Stimulated activated naive CD8-positive, alpha-beta T cell treated with anti-CD3 and anti-CD28 coated beads, Interleukin-15, amount 100 ng/mL, for 72 hours (primary cell): ENCODE data around the gene CRAT.

Experiments
- ATAC-seq: fragments of 150-1000 bp; cut with Tn5 transposase; 2 replicates; pipeline ENCODE4 v1.10.0; 2021; ENCODE audit warnings: mild to moderate bottlenecking, moderate library complexity
- DNase-seq, 2 donors: peaks; one replicate each; pipeline ENCODE4 v3.0.0; 2021 to 2022
- H3K27ac Mint-ChIP-seq, 2 donors: one replicate each; pipeline ENCODE4 v1.8.0; 2022; ENCODE audit warnings: mild to moderate bottlenecking in 2 of 2, mixed read lengths in 2 of 2, moderate library complexity in 2 of 2
- H3K27me3 Mint-ChIP-seq: one replicate; pipeline ENCODE4 v1.8.0; 2022; ENCODE audit warnings: mixed read lengths
- H3K4me1 Mint-ChIP-seq: one replicate; pipeline ENCODE4 v1.8.0; 2022; ENCODE audit warnings: mild to moderate bottlenecking, mixed read lengths
- H3K4me3 Mint-ChIP-seq, 2 donors: one replicate each; pipeline ENCODE4 v1.8.0; 2022; ENCODE audit warnings: mild to moderate bottlenecking in 2 of 2, mixed read lengths in 2 of 2, moderate library complexity in 1 of 2
- H3K9me3 Mint-ChIP-seq, 2 donors: one replicate each; pipeline ENCODE4 v1.8.0; 2022; ENCODE audit warnings: mixed read lengths in 2 of 2

Gene CRAT

DNA sequence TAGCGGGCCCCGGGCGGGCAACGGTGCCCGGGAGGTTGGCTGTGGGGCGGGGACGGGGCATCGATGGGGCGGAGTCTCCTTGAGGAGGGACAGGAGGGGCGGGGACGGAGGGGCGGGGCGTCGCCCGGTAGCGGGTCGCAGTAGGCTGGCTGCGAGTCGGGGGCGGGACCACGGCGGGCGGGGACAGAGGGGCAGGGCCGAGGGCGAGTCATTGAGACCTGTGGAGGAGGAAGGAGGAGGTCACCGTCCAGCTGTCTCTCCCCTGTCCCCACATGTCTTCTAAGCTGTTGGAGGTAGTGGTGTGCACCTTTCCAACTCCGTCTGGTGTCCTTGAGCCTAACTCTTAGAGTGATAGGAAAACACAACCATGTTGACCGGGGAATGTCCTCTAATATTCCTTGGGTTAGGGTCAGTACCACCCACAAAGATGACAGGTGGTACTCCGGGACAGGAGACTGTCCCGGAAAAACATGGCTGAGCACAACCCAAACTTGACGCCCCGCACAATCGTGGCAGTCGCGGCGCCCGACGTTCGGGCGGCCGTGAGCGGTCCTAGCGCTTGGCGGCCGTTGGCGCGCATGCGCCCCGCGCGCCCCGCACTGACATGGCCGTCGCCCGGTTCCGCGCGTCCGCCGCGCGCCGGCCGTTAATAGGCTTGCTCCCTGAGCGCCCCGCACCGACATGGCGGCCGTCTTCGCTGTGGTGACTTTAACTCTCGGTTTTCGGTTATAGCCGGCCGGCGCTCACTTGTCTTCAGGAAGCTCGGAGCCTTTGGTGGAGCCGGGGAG, at the start of gene CRAT, which contains the start of gene PTPA:
TSS of gene CRAT (minus strand) at position 54 of the 788 bp plus-strand sequence. CDS start 284 bp downstream, outside the sequence.
TSS of gene PTPA (plus strand) at position 676 of the 788 bp plus-strand sequence. CDS start 186 bp downstream, outside the sequence.
- peak within 1 kb of the TSS; percentile 98 for H3K27ac Mint-ChIP-seq
- no peaks in the 10 kb centered on the region for H3K27me3 Mint-ChIP-seq
- peak; percentile 91 for ATAC-seq
- DNase-seq, result peak; percentile 91 to 94
- peaks cover 45% of the 10 kb centered on the region for H3K4me1 Mint-ChIP-seq
- peak within 1 kb of the TSS; percentile 95 to 97 for H3K4me3 Mint-ChIP-seq
- H3K9me3 Mint-ChIP-seq, result no peaks in the 10 kb centered on the region

DNA sequence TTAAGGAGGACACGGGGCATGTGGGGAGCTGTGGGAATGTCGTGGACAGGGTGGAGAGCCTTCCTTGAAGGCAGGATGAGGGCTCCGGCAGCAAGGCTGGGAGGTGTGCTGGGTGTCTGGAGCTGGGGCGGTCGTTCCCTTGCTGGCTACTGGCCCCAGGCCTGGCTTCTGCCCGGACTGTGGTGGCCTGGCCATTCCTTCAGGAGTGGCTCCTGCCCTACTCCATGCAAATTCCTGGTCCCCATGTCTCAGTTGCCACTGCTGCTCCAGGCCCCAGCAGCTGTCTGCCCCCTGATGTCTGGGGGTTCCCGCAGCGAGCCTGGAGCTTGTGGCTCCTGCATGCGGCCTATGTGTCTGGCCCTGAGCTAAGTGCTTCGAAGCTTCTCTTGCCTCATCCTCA, 45.6 kb upstream of the CRAT start:
- DNase-seq (no peak), ATAC-seq (no peak)
- Mint-ChIP-seq H3K4me3 (no peak overlapping the region), H3K9me3 (no peaks in the 10 kb centered on the region), H3K4me1 (no peaks in the 10 kb centered on the region), H3K27me3 (no peaks in the 10 kb centered on the region), H3K27ac (no peak overlapping the region)

DNA sequence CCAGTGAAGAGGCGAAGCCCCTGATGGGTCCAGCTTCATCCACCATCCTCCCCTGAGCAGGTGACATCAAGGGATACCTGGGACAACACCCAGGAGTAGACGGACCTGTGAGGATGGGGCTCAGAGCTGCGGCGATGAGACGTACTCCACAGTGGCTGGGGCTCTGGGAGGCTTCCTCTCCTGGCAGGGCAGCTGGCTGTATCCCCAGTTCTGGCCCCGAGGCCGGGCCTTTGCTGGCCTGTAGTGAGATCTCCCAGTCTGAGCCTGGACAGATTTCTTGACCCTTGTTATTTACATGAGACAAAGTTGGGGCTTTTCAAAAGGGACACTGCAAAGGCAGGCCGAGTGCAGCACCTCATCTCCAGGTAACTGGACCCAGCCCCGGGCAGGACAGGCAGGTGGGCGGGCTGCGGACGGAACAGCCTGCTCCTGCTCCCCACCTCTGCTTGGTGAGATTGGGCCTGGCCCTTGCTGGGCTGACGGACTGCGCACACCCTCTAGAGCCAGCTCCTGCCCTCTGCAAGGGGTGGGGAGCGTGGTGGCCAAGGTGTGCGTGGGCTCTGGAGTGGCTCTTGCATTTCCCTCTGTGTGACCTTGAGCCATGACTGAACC, 44.4 kb upstream of the CRAT start:
- H3K4me1 Mint-ChIP-seq, result no peaks in the 10 kb centered on the region
- H3K27ac Mint-ChIP-seq, result no peak overlapping the region
- no peaks in the 10 kb centered on the region for H3K27me3 Mint-ChIP-seq
- H3K4me3 Mint-ChIP-seq, result no peak overlapping the region
- no peaks in the 10 kb centered on the region for H3K9me3 Mint-ChIP-seq
- ATAC-seq, result no peak
- DNase-seq, result no peak

DNA sequence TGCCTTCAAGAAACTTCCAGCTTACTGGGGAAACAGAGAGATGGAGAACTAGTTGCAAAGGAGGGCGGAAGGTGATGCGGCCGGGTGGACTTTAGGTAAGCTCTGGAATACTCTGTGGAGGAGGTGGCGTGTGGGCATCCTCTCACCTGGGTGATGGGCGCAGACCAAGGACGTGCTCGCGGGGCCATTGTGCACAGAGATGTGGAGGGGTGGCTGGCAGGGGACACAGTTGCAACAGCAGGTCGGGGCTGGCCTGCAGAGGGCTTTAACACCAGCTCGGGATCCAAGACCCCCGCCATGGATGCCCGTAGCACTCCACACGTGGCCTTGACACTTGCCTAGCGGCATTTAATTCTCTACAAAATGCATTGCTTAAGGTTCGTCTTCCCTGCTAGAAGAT, 40.9 kb upstream of the CRAT start:
- no peak for ATAC-seq
- no peak overlapping the region for H3K4me3 Mint-ChIP-seq
- H3K27me3 Mint-ChIP-seq, result no peaks in the 10 kb centered on the region
- no peaks in the 10 kb centered on the region for H3K9me3 Mint-ChIP-seq
- H3K27ac Mint-ChIP-seq, result peak overlapping the region in 1 of 2 donors; percentile 71
- peaks cover 4% of the 10 kb centered on the region for H3K4me1 Mint-ChIP-seq
- no peak for DNase-seq

DNA sequence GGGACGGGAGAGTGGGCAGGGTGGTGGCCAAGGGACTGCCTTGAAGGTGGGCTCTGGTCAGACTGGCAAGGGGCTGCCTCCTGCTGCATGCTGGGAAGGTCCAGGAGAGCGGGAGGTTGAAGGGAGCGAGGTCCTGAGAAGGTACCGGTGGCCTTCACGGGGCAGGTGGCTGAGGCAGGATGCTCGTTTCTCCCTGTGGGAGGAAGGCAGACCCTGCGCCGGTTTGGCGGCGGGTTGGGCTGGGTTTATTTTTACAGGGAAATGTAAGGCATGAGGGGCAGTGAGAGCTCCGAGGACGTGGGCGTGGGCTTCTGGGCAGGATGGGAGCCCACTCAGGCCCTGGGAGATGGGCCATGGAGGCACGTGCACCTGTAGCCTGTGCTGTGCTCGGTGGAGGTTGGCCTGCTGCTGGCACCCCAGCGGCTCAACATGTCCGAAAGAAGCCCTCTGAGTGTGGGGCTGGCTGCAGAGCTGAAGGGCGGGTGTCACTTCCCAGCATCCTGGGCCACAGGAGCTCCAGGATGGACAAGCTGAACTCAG, 40.1 kb upstream of the CRAT start:
- Mint-ChIP-seq H3K27me3 (no peaks in the 10 kb centered on the region), H3K4me1 (peaks cover 4% of the 10 kb centered on the region), H3K9me3 (no peaks in the 10 kb centered on the region), H3K4me3 (no peak overlapping the region), H3K27ac (no peak overlapping the region)
- no peak for DNase-seq
- ATAC-seq, result no peak

DNA sequence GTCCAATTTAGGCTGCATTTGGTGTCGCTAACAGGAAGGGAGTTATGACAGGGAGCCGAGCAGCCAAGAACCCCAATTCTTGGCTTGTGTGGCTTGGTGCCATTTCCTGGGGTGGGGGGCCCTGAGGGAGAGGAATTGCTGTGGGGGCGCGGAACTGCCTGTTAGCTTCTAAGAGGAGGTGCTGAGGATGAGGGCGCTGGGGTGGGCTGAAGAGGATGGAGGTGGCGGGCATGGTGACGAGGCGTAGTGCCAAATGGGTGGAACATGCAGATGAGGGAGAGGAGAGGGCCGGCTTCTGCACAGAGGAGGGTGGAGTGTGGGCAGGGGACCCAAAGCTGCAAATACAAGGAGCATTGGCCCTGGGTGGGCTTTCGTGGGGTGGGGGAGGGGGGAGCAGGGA, 39.5 kb upstream of the CRAT start:
- no peak overlapping the region for H3K4me3 Mint-ChIP-seq
- ATAC-seq, result no peak
- H3K9me3 Mint-ChIP-seq, result no peaks in the 10 kb centered on the region
- DNase-seq, result no peak
- peaks cover 4% of the 10 kb centered on the region for H3K4me1 Mint-ChIP-seq
- peak overlapping the region in 1 of 2 donors; percentile 5 for H3K27ac Mint-ChIP-seq
- no peaks in the 10 kb centered on the region for H3K27me3 Mint-ChIP-seq

DNA sequence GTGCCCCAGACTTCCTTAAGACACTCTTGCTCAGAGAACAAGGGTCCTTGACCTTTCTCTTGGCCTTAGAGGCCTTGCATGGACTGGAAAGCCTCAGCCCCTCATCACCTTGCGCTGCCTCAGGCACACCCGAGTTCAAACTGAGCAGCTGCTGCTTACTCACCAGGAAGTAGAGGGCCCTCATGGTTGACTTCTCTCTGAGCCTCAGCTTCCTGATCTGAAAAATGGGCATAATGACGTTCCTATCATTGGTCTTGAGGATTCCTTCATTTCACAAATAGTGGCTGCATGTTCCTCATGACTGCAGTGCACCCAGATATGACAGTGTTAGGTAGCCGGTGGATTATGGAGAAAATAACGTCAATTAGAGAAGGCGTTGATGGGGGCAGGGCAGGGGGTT, 38.8 kb upstream of the CRAT start:
- no peaks in the 10 kb centered on the region for H3K27me3 Mint-ChIP-seq
- H3K9me3 Mint-ChIP-seq, result no peaks in the 10 kb centered on the region
- peak overlapping the region; percentile 37 to 64 for H3K27ac Mint-ChIP-seq
- no peak for ATAC-seq
- no peak overlapping the region for H3K4me3 Mint-ChIP-seq
- peaks cover 4% of the 10 kb centered on the region for H3K4me1 Mint-ChIP-seq
- DNase-seq, result no peak

DNA sequence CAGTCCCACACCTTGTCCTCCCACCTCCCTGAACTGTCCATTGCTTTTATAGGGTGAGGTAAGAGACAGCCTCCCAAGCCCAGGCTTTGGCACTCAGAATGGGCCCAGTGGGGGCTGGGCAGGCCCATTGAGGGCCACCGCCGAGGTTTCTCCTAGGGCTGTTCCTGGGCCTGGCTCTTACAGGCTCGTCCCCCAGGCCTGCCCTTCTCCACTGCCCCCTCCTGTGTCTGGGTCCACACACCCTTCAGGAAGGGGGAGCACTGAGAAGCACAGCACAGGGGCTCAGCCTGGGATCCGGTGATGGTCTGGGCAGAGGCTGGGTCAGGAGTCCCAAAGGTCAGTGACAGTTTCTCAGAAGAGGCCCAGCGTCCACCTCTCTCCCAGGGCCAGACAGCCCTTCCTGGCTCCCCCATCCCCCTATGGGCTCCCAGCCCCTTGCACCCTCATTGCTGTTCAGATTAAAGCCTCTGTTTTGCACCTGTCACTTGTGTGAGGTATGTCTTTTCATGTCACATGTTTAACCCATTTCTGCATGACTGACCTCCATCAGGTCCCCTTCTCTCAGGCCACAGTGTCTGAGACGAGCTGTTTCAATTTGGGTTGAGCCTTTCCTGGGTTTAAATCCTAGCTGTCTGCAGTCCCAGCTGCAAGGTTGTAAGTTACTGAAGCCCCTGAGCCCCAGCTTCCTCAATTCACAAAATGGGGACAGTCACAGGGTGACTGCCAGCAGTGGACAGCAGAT, 38.0 kb upstream of the CRAT start:
- H3K4me1 Mint-ChIP-seq, result peaks cover 11% of the 10 kb centered on the region
- H3K9me3 Mint-ChIP-seq, result no peaks in the 10 kb centered on the region
- H3K4me3 Mint-ChIP-seq, result no peak overlapping the region
- DNase-seq, result no peak
- ATAC-seq, result no peak
- no peaks in the 10 kb centered on the region for H3K27me3 Mint-ChIP-seq
- peak overlapping the region in 1 of 2 donors; percentile 71 for H3K27ac Mint-ChIP-seq

DNA sequence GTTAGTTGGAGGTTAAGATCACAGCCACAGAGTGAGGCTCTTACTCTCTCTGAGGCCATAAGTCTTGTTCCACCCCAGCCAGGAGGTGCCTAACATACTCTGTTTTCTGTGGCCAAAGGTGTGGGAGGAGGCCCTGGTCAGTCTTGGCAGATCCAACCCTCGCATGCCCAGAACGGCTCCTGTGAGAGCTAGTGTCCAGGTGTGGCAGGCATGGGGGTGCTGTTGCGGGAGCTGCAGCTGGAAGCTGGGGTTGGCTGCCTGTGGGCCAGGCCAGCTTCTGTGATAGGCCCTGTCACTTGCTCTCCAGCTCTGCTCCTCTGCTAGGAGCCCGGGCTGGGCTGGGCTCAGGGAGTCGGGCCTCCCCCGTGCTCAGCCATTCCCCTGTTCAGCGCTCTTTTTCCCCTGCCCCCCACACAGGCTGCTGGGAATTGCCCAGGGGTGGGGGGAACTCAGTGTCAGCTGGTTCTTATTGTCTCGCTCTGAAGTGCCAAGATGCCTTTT, 35.9 kb upstream of the CRAT start:
- ATAC-seq, result no peak
- Mint-ChIP-seq H3K4me1 (peaks cover 32% of the 10 kb centered on the region), H3K9me3 (no peaks in the 10 kb centered on the region), H3K4me3 (no peak overlapping the region), H3K27ac (peak overlapping the region in 1 of 2 donors; percentile 75), H3K27me3 (no peaks in the 10 kb centered on the region)
- DNase-seq, result no peak

DNA sequence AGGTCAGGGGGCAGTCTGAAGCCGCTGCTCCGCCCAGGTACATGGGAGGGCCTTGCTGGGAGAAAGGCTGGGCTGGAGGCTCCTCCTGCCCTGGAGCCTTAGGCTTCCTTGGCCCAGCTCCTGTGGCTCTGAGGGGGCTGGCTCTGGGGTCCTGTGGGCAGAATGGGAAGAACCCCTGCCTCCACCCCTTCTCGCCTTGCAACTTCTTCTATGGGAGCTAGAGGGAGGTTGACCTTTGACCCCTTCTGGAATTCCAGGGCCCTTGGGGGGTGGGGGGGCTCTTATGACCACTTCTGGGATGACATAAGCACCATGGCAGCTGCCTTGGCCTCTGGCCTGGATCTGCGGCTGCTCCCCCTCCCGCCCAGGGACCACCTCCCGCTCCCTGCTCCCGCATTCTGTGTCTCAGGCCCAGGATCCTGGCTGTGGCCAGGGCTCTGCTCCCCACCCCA, 35.3 kb upstream of the CRAT start:
- ATAC-seq, result no peak
- H3K9me3 Mint-ChIP-seq, result no peaks in the 10 kb centered on the region
- no peak for DNase-seq
- H3K4me1 Mint-ChIP-seq, result peaks cover 38% of the 10 kb centered on the region
- H3K27me3 Mint-ChIP-seq, result no peaks in the 10 kb centered on the region
- H3K4me3 Mint-ChIP-seq, result no peak overlapping the region
- no peak overlapping the region for H3K27ac Mint-ChIP-seq

DNA sequence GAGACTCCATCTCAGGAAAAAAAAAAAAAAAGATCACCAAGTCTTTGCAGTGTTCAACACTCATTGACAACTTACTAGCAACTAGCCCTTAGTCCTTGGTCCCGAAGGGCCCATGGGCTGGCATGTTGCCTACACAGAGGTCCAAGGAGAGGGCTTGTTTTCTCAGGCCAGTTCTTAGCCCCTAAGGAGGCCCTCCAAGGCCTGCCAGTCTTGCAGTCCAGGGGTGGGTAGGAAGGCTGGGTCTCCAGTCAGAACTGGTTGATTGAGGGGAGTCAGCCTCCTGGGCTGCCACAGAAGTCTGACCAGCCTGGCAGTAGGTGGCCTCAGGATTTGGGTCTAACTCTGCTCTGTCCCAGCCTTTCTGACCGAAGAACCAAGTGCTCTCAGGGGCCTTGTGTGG, 34.7 kb upstream of the CRAT start:
- ATAC-seq, result no peak
- H3K4me1 Mint-ChIP-seq, result peaks cover 44% of the 10 kb centered on the region

DNA sequence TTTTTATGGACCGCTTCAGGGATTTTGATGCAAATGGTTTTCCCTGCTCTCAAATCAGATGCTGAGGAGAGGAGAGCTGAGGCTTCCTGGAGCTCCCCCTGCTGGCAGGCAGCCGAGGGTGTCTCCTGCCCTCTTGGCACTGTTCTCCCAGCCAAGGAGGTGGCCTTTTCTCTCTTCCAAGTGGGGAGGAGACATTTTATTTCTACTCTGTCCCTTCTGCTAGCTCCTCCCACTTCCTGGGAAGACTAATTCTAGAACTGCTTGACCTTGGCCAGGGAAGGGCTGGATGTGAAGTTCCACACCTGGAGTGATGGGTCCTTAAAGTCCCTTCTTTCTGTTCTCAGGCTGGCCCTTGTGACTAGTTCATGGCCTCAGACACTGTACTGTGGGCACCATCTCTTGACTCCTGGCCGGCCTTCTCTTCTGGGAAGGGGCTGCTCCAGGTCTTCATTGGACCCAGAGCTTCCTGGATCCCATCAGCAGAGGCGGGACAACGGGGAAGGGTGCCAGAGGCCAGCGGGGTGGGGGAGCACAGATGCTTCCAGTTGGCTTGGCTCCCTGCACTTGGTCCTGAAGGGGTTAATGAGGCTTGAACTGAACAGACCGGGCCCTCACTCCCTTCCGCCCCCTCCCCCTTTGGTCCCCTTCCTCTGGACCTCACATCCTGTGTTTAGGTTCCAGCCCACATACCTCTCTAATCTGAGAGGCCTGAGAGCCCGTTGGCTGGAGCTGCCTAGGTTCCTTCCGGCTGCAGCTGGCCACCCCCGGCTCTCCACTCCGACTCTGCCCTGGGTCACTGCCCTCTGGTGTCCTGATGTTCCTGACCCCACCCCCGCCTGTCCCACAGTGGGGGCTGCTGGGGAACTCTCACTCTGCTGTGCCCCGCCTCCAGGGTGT, 32.7 kb upstream of the CRAT start:
- H3K4me3 Mint-ChIP-seq, result no peak overlapping the region
- peaks cover 55% of the 10 kb centered on the region for H3K4me1 Mint-ChIP-seq
- no peaks in the 10 kb centered on the region for H3K27me3 Mint-ChIP-seq
- DNase-seq (peak; percentile 61 to 66), ATAC-seq (no peak)
- H3K9me3 Mint-ChIP-seq, result no peaks in the 10 kb centered on the region
- peak overlapping the region in 1 of 2 donors; percentile 42 for H3K27ac Mint-ChIP-seq

More for the DNA sequence above, 34.7 kb upstream of the CRAT start:
- Mint-ChIP-seq H3K27ac (peak overlapping the region in 1 of 2 donors; percentile 59), H3K27me3 (no peaks in the 10 kb centered on the region), H3K4me3 (no peak overlapping the region), H3K9me3 (no peaks in the 10 kb centered on the region)
- DNase-seq, result no peak

DNA sequence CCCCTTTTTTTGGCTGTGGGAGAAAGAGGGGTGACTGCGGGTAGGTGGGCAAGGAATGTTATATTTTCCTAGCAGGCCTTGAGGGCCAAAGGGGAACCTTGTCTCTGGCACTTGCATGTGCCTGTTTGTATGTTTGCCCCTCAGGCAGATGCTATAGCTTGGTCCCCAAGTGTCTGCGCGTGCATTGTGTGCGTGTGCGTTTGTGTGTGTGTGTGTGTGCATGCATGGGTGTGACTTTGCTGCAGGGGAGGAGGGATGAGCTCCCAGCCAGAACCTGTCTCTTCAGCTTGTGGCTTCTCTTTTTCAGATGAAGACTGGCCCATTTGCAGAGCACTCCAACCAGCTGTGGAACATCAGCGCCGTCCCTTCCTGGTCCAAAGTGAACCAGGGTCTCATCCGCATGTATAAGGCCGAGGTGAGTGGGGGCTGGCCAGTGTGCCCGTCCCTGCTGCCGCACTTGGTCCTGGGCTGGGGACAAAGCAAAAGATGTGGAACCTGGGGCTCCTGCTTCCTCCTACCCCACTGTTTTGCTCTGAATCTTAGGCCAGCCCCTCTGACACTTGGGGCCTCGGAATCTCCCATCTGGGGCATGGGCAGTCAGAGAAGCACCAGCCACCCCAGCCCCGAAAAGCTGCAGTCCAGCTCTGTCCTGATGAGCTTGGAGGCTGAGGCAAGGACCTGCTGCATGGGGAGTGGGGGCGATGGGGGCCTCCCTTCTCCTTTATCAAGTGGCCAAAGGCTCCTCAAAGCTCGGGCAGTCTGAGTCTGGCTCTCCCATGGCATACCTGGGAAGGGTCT, 31.7 kb upstream of the CRAT start:
- Mint-ChIP-seq H3K4me1 (peaks cover 55% of the 10 kb centered on the region), H3K4me3 (peak overlapping the region in 1 of 2 donors; percentile 90), H3K9me3 (no peaks in the 10 kb centered on the region), H3K27me3 (no peaks in the 10 kb centered on the region), H3K27ac (no peak overlapping the region)
- ATAC-seq (no peak), DNase-seq (peak in 1 of 2 donors; percentile 15)
